HepG2 (cell line): Measurements from ENCODE around the gene STIM2. TPM values are rescaled to one million over a fixed set of nuclear protein-coding genes. Genes with fewer than 3 reads are reported as not detected.

Experiments
- CBX1 ChIP-seq: IDR thresholded peaks from one replicate; pipeline ENCODE4 v1.6.1; 2016; ENCODE audit warnings: antibody characterized with exemption, low read depth
- EEA1 ChIP-seq: sonication (generic); formaldehyde crosslinking; IDR thresholded peaks from 2 replicates; pipeline ENCODE4 v1.5.1; 2020; ENCODE audit warnings: mild to moderate bottlenecking, missing genetic modification reagents, borderline replicate concordance
- HIVEP1 ChIP-seq: sonication (generic); formaldehyde crosslinking; IDR thresholded peaks from 2 replicates; pipeline ENCODE4 v1.4.0; 2020; ENCODE audit warnings: mild to moderate bottlenecking, missing genetic modification reagents
- KLF6 ChIP-seq: IDR thresholded peaks from 2 replicates; pipeline ENCODE4 v1.8.0; 2016; ENCODE audit warnings: missing biosample characterization, missing genetic modification reagents
- LBX2 ChIP-seq: sonication (generic); formaldehyde crosslinking; IDR thresholded peaks from 2 replicates; pipeline ENCODE4 v1.5.0; 2020; ENCODE audit warnings: missing genetic modification reagents, mild to moderate bottlenecking, borderline replicate concordance
- MAFF ChIP-seq: IDR thresholded peaks from 2 replicates; pipeline ENCODE4 v1.6.1; 2011; ENCODE audit warnings: low read depth, low read length, improper control_type of control experiment
- MYNN ChIP-seq: sonication (generic); formaldehyde crosslinking; IDR thresholded peaks from 2 replicates; pipeline ENCODE4 v1.4.0; 2020; ENCODE audit warnings: mild to moderate bottlenecking, low read depth, missing genetic modification reagents
- PCBP2 ChIP-seq: fragments of 200-400 bp; formaldehyde crosslinking; optimal IDR thresholded peaks from 2 replicates; pipeline ENCODE3; 2018; ENCODE audit warnings: low read length, low read depth; ENCODE audit not compliant: poor library complexity, severe bottlenecking
- STAG1 ChIP-seq: sonication (generic); formaldehyde crosslinking; IDR thresholded peaks from 2 replicates; pipeline ENCODE4 v1.4.0; 2020; ENCODE audit warnings: missing genetic modification reagents
- ZBTB4 ChIP-seq: sonication (generic); formaldehyde crosslinking; IDR thresholded peaks from 2 replicates; pipeline ENCODE4 v1.4.0; 2020; ENCODE audit warnings: missing genetic modification reagents, mild to moderate bottlenecking, borderline replicate concordance
- ZBTB44 ChIP-seq: sonication (generic); formaldehyde crosslinking; IDR thresholded peaks from 2 replicates; pipeline ENCODE4 v1.4.0; 2020; ENCODE audit warnings: missing genetic modification reagents
- ZMYM4 ChIP-seq: sonication (generic); formaldehyde crosslinking; IDR thresholded peaks from 2 replicates; pipeline ENCODE4 v1.8.1; 2023; ENCODE audit warnings: mild to moderate bottlenecking, missing genetic modification reagents
- ZNF138 ChIP-seq: sonication (generic); formaldehyde crosslinking; IDR thresholded peaks from 2 replicates; pipeline ENCODE4 v1.5.0; 2020; ENCODE audit warnings: mild to moderate bottlenecking, low read depth, missing genetic modification reagents
- ZNF276 ChIP-seq: sonication (generic); formaldehyde crosslinking; IDR thresholded peaks from 2 replicates; pipeline ENCODE4 v1.4.0; 2020; ENCODE audit warnings: mild to moderate bottlenecking, low read depth, missing genetic modification reagents
- ZNF280D ChIP-seq: sonication (generic); formaldehyde crosslinking; IDR thresholded peaks from 2 replicates; pipeline ENCODE4 v1.5.1; 2020; ENCODE audit warnings: mild to moderate bottlenecking, missing genetic modification reagents
- ZNF484 ChIP-seq: sonication (generic); formaldehyde crosslinking; IDR thresholded peaks from 2 replicates; pipeline ENCODE4 v1.5.1; 2020; ENCODE audit warnings: mild to moderate bottlenecking, low read depth, missing genetic modification reagents, borderline replicate concordance
- ZNF558 ChIP-seq: sonication (generic); formaldehyde crosslinking; IDR thresholded peaks from 2 replicates; pipeline ENCODE4 v1.9.0; 2022; ENCODE audit warnings: mild to moderate bottlenecking, missing genetic modification reagents, borderline replicate concordance
- ZNF619 ChIP-seq: sonication (generic); formaldehyde crosslinking; IDR thresholded peaks from 2 replicates; pipeline ENCODE4 v1.4.0; 2020; ENCODE audit warnings: mild to moderate bottlenecking, missing genetic modification reagents
- ZNF766 ChIP-seq: sonication (generic); formaldehyde crosslinking; IDR thresholded peaks from 2 replicates; pipeline ENCODE4 v1.5.0; 2020; ENCODE audit warnings: missing genetic modification reagents, borderline replicate concordance
- polyA plus RNA-seq, 8 experiments: library from polyadenylated mRNA; depleted of rRNA in 3 of 8; stranded (reverse) in 7 of 8; unstranded in 1 of 8; fragments of >200 nt; fragmentation: Illumina TruSeq in 4 of 8; extraction: Trizol in 4 of 8; gene quantifications; 2 replicates each; pipeline versions ENCODE4 v1.2.1 to v1.2.3, GENCODE V29; 2011 to 2016; ENCODE audit warnings: low read depth in 4 of 8, missing spikeins in 1 of 8, mixed read lengths in 1 of 8; ENCODE audit not compliant: insufficient read depth in 1 of 8
- total RNA-seq, 5 experiments: library from RNA; depleted of rRNA; stranded (reverse); fragments of >200 nt; fragmentation: Illumina TruSeq; extraction: Trizol; gene quantifications; 2 replicates each; pipeline ENCODE4 v1.2.3, GENCODE V29; 2016; ENCODE audit warnings: low read depth in 1 of 5

The STIM2 gene
- total and polyA plus RNA-seq, 2 of the 13 experiments (the other 11 are each of a cell fraction or from before 2014, with no cell fraction given): 19.3 to 19.4 TPM

DNA sequence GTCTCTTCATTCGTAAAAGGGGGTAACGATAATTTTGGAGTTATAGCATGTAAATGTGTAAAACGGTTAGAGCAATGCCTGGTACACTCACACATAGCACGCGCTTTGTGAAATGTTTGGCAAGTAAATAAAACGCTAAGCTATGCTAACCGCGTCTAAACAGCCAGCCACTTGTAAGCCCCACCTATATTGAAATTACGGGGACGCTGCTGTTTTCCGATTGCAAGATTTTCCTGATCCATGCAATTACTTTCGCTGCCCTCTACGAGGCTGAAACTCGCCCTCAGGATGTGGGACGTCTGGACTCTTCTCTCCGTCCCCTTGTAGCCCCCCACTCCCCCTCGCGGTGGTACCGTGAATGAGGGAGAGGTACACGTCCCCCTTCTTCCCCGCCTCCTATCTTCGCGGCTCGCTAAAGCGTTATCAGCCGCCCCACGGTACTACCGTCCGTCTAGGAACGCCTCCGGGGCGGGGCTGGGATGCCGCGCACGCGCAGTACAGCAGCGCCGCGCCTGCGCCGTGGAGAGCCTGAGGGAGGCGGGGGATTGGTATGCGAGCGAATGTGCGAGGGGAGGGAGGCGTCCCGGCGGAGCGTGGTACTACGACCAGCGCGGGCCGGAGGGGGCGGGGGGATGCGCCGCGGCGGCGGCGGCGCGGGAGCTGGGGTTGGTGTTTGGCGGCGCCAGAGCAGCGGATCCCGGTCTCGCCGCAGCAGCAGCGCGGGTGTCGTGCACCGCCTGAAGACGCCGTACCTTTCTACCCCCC lies at the start of gene STIM2 (continued):
- TF ChIP-seq ZNF619 (CRISPR knock-in tag) (peak; percentile 70; the same call in 1 of the 2 replicates), ZNF766 (CRISPR knock-in tag) (no peak), ZNF138 (CRISPR knock-in tag) (no peak), ZBTB4 (CRISPR knock-in tag) (no peak), MYNN (CRISPR knock-in tag) (no peak), LBX2 (CRISPR knock-in tag) (no peak), PCBP2 (no peak), ZNF276 (CRISPR knock-in tag) (no peak), ZNF484 (CRISPR knock-in tag) (no peak), HIVEP1 (CRISPR knock-in tag) (no peak), ZMYM4 (CRISPR knock-in tag) (peak; percentile 94), ZNF280D (CRISPR knock-in tag) (0 out of 2 replicates have a peak, but pooled peaks have one; percentile 53), STAG1 (CRISPR knock-in tag) (peak; percentile 39; the same call in 1 of the 2 replicates), ZNF558 (CRISPR knock-in tag) (peak; percentile 82; the same call in 1 of the 2 replicates), EEA1 (CRISPR knock-in tag) (no peak), KLF6 (CRISPR knock-in tag) (no peak), MAFF (no peak), CBX1 (no peak), ZBTB44 (CRISPR knock-in tag) (no peak)
